PC-9 (cell line): ENCODE measurements around the gene APMAP.

Source experiments
- CTCF ChIP-seq: fragments of 200-600 bp; sonication (generic); conservative IDR thresholded peaks from 2 replicates; pipeline ENCODE4 v1.6.1; 2017; ENCODE audit warnings: mixed run types, antibody characterized with exemption, mild to moderate bottlenecking, moderate library complexity
- EZH2 ChIP-seq: fragments of 200-600 bp; sonication (generic); IDR thresholded peaks from 2 replicates; pipeline ENCODE4 v1.8.0; 2017; ENCODE audit warnings: antibody characterized with exemption, low read depth

GRCh38 chr20:24989162-24989561 is 3.4 kb downstream of the APMAP start:
- TF ChIP-seq CTCF (no peak), EZH2 (no peak)
